Measurements from ENCODE around the gene MTREX.

Gene MTREX

DNA sequence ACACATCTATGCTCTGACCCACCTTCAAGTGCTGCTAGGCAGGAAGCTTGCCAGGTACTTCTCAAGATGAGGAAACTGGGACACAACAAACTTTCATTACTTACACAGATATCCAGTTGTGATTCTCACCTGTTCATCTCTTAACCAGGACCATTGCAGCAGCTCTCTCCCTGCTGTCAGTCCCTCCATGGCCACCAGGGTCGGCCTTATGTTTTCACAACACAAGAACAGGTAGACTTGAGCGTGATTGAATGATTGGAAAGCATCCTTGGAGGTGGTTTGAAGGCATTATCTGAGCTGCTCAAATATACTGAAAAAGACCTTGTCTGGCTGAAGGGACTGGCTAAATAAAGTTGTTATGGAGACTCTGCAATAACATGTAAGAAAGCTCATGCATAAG is 94.4 kb downstream of the MTREX start:
- no peak overlapping the region for H3K18ac ChIP-seq (ENCODE audit: low read depth in 1 of 2, low read length in 2 of 2)
- H3K4me1 ChIP-seq (ENCODE audit: control insufficient read depth, insufficient read depth, low read depth, low read length), result no peaks in the 10 kb centered on the region

DNA sequence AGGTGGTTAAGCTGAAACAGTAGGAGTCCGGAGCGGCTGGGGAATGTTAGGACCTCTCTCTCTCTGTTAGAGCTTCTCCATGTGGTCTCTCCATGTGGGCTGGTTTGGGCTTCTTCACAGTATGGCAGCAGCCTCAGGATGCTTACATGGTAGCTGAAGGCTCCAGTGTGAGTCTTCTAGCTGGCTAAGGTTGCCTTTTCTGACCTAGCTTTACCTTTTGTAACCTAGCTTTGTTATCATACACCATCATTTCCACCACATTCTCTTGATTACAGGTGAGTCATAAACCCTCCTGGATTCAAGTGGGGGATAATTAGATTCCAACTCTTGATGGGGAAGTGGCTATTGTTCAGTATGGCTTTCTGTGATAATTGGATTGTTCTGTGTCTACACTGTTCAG is 98.5 kb downstream of the MTREX start:
- no peak overlapping the region for H2BK120ac ChIP-seq (ENCODE audit: low read depth, low read length)

More for the DNA sequence above, 94.4 kb downstream of the MTREX start:
- H2AK5ac ChIP-seq (ENCODE audit: low read length, severe bottlenecking), result no peak overlapping the region
- H4K8ac ChIP-seq (ENCODE audit: low read length), result no peak overlapping the region
- H2BK12ac ChIP-seq (ENCODE audit: low read length in 2 of 2), result no peak overlapping the region
- no peak for DNase-seq
- H3K4me3 ChIP-seq (ENCODE audit: insufficient read depth in 1 of 2, low read depth in 1 of 2, low read length in 2 of 2), result no peak overlapping the region
- no peak overlapping the region for H2BK5ac ChIP-seq (ENCODE audit: low read depth, low read length, poor library complexity, severe bottlenecking)
- H2BK120ac ChIP-seq (ENCODE audit: low read depth, low read length), result no peak overlapping the region
- peaks cover 10 to 79% of the 10 kb centered on the region in 2 experiments for H3K36me3 ChIP-seq (ENCODE audit: control insufficient read depth in 1 of 2, insufficient read depth in 2 of 2, low read depth in 1 of 2, low read length in 2 of 2)
- no peaks in the 10 kb centered on the region for H3K9me3 ChIP-seq (ENCODE audit: control insufficient read depth, low read length)
- H3K23ac ChIP-seq (ENCODE audit: low read length in 2 of 2), result no peak overlapping the region
- no peak overlapping the region for H3K27ac ChIP-seq (ENCODE audit: low read length, poor library complexity, severe bottlenecking)
- H2BK15ac ChIP-seq (ENCODE audit: low read depth, poor library complexity, severe bottlenecking), result no peak overlapping the region
- no peak overlapping the region for H3K4ac ChIP-seq (ENCODE audit: low read depth in 1 of 2, low read length in 2 of 2)
- no peak overlapping the region for H2AFZ ChIP-seq (ENCODE audit: low read depth, low read length)
- no peak overlapping the region for H3K9ac ChIP-seq (ENCODE audit: low read length)
- no peak overlapping the region for H3K14ac ChIP-seq (ENCODE audit: low read length in 2 of 2)
- no peak overlapping the region for H4K91ac ChIP-seq (ENCODE audit: low read length)
- no peaks in the 10 kb centered on the region for H3K27me3 ChIP-seq (ENCODE audit: control insufficient read depth in 1 of 2, insufficient read depth in 1 of 2, low read length in 2 of 2)
- 37% methylated on average over 2 of the region's 2 CpGs for WGBS
- H3K4me2 ChIP-seq (ENCODE audit: low read length, poor library complexity, severe bottlenecking), result no peak overlapping the region
- peaks cover 7% of the 10 kb centered on the region for H3K79me1 ChIP-seq (replicated peaks; ENCODE audit: low read length, poor library complexity, severe bottlenecking)

DNA sequence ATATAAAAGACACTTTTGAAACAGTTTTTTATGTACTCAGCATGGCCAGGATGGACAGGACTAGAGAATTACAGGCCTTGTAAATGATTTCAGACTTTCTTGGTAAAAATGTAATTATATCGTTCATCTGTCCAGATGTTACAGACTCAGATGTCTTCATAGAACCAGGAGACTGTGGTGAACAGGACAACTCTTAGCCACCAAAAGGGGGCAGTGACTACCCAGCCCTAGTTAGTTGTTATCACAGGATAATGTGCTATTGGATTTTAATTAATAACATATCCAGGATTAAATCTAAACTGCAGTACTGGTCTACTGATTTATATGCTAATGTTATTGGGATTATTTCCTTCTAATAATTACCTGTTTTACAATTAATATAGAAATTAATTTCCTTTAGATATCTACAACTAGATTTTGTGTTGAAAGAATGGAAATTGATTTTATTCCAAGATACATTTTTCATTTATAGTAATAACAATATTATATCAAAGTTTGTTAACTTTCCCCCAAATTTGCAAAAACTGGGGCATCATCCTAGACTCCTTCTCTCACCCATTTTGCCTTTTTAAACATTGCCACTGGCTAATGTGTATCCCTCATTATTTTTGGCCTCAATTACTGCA is 99.4 kb downstream of the MTREX start:
- Histone ChIP-seq H3K4me2 (ENCODE audit: low read length, poor library complexity, severe bottlenecking) (no peak overlapping the region), H3K23ac (ENCODE audit: low read length in 2 of 2) (no peak overlapping the region), H2BK12ac (ENCODE audit: low read length in 2 of 2) (no peak overlapping the region), H3K27ac (ENCODE audit: low read length, poor library complexity, severe bottlenecking) (no peak overlapping the region), H2BK15ac (ENCODE audit: low read depth, poor library complexity, severe bottlenecking) (no peak overlapping the region), H3K79me1 (replicated peaks; ENCODE audit: low read length, poor library complexity, severe bottlenecking) (peaks cover 7% of the 10 kb centered on the region), H3K4ac (ENCODE audit: low read depth in 1 of 2, low read length in 2 of 2) (no peak overlapping the region), H4K91ac (ENCODE audit: low read length) (no peak overlapping the region), H3K36me3 (ENCODE audit: control insufficient read depth in 1 of 2, insufficient read depth in 2 of 2, low read depth in 1 of 2, low read length in 2 of 2) (peaks cover 4 to 70% of the 10 kb centered on the region in 2 experiments), H2AK5ac (ENCODE audit: low read length, severe bottlenecking) (no peak overlapping the region), H3K4me1 (ENCODE audit: control insufficient read depth, insufficient read depth, low read depth, low read length) (peaks cover 3% of the 10 kb centered on the region), H2BK120ac (ENCODE audit: low read depth, low read length) (no peak overlapping the region), H3K18ac (ENCODE audit: low read depth in 1 of 2, low read length in 2 of 2) (no peak overlapping the region), H4K8ac (ENCODE audit: low read length) (no peak overlapping the region), H3K4me3 (ENCODE audit: insufficient read depth in 1 of 2, low read depth in 1 of 2, low read length in 2 of 2) (no peak overlapping the region), H3K9me3 (ENCODE audit: control insufficient read depth, low read length) (no peaks in the 10 kb centered on the region), H3K27me3 (ENCODE audit: control insufficient read depth in 1 of 2, insufficient read depth in 1 of 2, low read length in 2 of 2) (no peaks in the 10 kb centered on the region), H2AFZ (ENCODE audit: low read depth, low read length) (no peak overlapping the region), H2BK5ac (ENCODE audit: low read depth, low read length, poor library complexity, severe bottlenecking) (no peak overlapping the region), H3K9ac (ENCODE audit: low read length) (no peak overlapping the region), H3K14ac (ENCODE audit: low read length in 2 of 2) (no peak overlapping the region)
- DNase-seq, result peak; percentile 68
- 100% methylated on average over 1 of the region's 1 CpG for WGBS

More for the DNA sequence above, 98.5 kb downstream of the MTREX start:
- Histone ChIP-seq H3K23ac (ENCODE audit: low read length in 2 of 2) (no peak overlapping the region), H3K4me1 (ENCODE audit: control insufficient read depth, insufficient read depth, low read depth, low read length) (peaks cover 3% of the 10 kb centered on the region), H3K36me3 (ENCODE audit: control insufficient read depth in 1 of 2, insufficient read depth in 2 of 2, low read depth in 1 of 2, low read length in 2 of 2) (peaks cover 7 to 71% of the 10 kb centered on the region in 2 experiments), H3K27me3 (ENCODE audit: control insufficient read depth in 1 of 2, insufficient read depth in 1 of 2, low read length in 2 of 2) (no peaks in the 10 kb centered on the region), H3K14ac (ENCODE audit: low read length in 2 of 2) (no peak overlapping the region), H2BK15ac (ENCODE audit: low read depth, poor library complexity, severe bottlenecking) (no peak overlapping the region), H3K18ac (ENCODE audit: low read depth in 1 of 2, low read length in 2 of 2) (no peak overlapping the region), H2BK12ac (ENCODE audit: low read length in 2 of 2) (no peak overlapping the region), H3K4me2 (ENCODE audit: low read length, poor library complexity, severe bottlenecking) (no peak overlapping the region), H2AK5ac (ENCODE audit: low read length, severe bottlenecking) (no peak overlapping the region), H2BK5ac (ENCODE audit: low read depth, low read length, poor library complexity, severe bottlenecking) (no peak overlapping the region), H3K9me3 (ENCODE audit: control insufficient read depth, low read length) (no peaks in the 10 kb centered on the region), H3K79me1 (replicated peaks; ENCODE audit: low read length, poor library complexity, severe bottlenecking) (peaks cover 7% of the 10 kb centered on the region), H3K4ac (ENCODE audit: low read depth in 1 of 2, low read length in 2 of 2) (no peak overlapping the region), H3K9ac (ENCODE audit: low read length) (no peak overlapping the region), H4K8ac (ENCODE audit: low read length) (no peak overlapping the region), H2AFZ (ENCODE audit: low read depth, low read length) (no peak overlapping the region), H3K27ac (ENCODE audit: low read length, poor library complexity, severe bottlenecking) (no peak overlapping the region), H4K91ac (ENCODE audit: low read length) (no peak overlapping the region), H3K4me3 (ENCODE audit: insufficient read depth in 1 of 2, low read depth in 1 of 2, low read length in 2 of 2) (no peak overlapping the region)
- 85% methylated on average over 2 of the region's 2 CpGs for WGBS
- DNase-seq, result no peak

DNA sequence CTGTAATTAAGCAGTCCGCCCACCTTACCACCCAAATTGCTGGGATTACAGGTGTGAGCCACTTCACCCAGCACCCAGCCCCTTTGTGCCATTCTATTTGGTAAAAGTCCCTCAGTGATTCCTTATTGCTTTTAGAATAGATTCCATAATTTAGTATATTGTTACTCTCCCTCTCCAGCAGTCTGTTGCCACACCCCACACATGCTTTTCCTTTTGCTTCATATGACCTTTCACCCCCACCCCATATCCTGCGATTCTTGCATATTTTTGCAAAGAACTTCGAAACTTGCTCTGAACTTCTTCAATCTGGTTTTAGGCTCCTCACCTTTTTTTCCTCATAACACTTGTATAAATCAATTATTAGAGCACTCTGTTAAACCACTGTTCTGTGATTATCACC is 100.2 kb downstream of the MTREX start:
- H2BK5ac ChIP-seq (ENCODE audit: low read depth, low read length, poor library complexity, severe bottlenecking), result no peak overlapping the region
- 91% methylated on average over 3 of the region's 3 CpGs for WGBS

More for the DNA sequence above, 100.2 kb downstream of the MTREX start:
- Histone ChIP-seq H3K23ac (ENCODE audit: low read length in 2 of 2) (no peak overlapping the region), H3K4me3 (ENCODE audit: insufficient read depth in 1 of 2, low read depth in 1 of 2, low read length in 2 of 2) (peak overlapping the region in 1 of 2 experiments; percentile 2), H3K27ac (ENCODE audit: low read length, poor library complexity, severe bottlenecking) (no peak overlapping the region), H2BK120ac (ENCODE audit: low read depth, low read length) (no peak overlapping the region), H3K4me2 (ENCODE audit: low read length, poor library complexity, severe bottlenecking) (no peak overlapping the region), H3K36me3 (ENCODE audit: control insufficient read depth in 1 of 2, insufficient read depth in 2 of 2, low read depth in 1 of 2, low read length in 2 of 2) (peaks cover 3 to 67% of the 10 kb centered on the region in 2 experiments), H3K18ac (ENCODE audit: low read depth in 1 of 2, low read length in 2 of 2) (no peak overlapping the region), H3K9ac (ENCODE audit: low read length) (peak overlapping the region; percentile 11), H2AK5ac (ENCODE audit: low read length, severe bottlenecking) (no peak overlapping the region), H3K79me1 (replicated peaks; ENCODE audit: low read length, poor library complexity, severe bottlenecking) (peaks cover 5% of the 10 kb centered on the region), H4K91ac (ENCODE audit: low read length) (no peak overlapping the region), H2BK15ac (ENCODE audit: low read depth, poor library complexity, severe bottlenecking) (no peak overlapping the region), H2AFZ (ENCODE audit: low read depth, low read length) (no peak overlapping the region), H3K4ac (ENCODE audit: low read depth in 1 of 2, low read length in 2 of 2) (no peak overlapping the region), H3K14ac (ENCODE audit: low read length in 2 of 2) (no peak overlapping the region), H3K9me3 (ENCODE audit: control insufficient read depth, low read length) (no peaks in the 10 kb centered on the region), H4K8ac (ENCODE audit: low read length) (no peak overlapping the region), H2BK12ac (ENCODE audit: low read length in 2 of 2) (no peak overlapping the region), H3K27me3 (ENCODE audit: control insufficient read depth in 1 of 2, insufficient read depth in 1 of 2, low read length in 2 of 2) (no peaks in the 10 kb centered on the region), H3K4me1 (ENCODE audit: control insufficient read depth, insufficient read depth, low read depth, low read length) (peaks cover 3% of the 10 kb centered on the region)
- DNase-seq, result no peak
